ENCODE measurements around the gene DSCAML1. TPM values are rescaled to one million over a fixed set of nuclear protein-coding genes. Genes with fewer than 3 reads are reported as not detected.

The DSCAML1 gene
- total RNA-seq, 6 experiments from 2014 or later, result not detected

- Mint-ChIP-seq H3K4me3 (no peak overlapping the region), H3K4me1 (ENCODE audit: low read depth) (no peaks in the 10 kb centered on the region), H3K9me3 (no peaks in the 10 kb centered on the region), H3K36me3 (ENCODE audit: low read depth) (no peaks in the 10 kb centered on the region), H3K27ac (no peak overlapping the region), H3K27me3 (ENCODE audit: insufficient read depth) (peaks cover 40% of the 10 kb centered on the region)
- no peak for DNase-seq
- TF ChIP-seq, protein P1, sequence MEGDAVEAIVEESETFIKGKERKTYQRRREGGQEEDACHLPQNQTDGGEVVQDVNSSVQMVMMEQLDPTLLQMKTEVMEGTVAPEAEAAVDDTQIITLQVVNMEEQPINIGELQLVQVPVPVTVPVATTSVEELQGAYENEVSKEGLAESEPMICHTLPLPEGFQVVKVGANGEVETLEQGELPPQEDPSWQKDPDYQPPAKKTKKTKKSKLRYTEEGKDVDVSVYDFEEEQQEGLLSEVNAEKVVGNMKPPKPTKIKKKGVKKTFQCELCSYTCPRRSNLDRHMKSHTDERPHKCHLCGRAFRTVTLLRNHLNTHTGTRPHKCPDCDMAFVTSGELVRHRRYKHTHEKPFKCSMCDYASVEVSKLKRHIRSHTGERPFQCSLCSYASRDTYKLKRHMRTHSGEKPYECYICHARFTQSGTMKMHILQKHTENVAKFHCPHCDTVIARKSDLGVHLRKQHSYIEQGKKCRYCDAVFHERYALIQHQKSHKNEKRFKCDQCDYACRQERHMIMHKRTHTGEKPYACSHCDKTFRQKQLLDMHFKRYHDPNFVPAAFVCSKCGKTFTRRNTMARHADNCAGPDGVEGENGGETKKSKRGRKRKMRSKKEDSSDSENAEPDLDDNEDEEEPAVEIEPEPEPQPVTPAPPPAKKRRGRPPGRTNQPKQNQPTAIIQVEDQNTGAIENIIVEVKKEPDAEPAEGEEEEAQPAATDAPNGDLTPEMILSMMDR (IDR thresholded peaks at IDR 0.05), result no peak
Observed at GRCh38 chr11:117572671-117573070, 224.3 kb downstream of the DSCAML1 start.

GRCh38 chr11:117572129-117572528 is 224.9 kb downstream of the DSCAML1 start:
- H3K9me3 Mint-ChIP-seq, result no peaks in the 10 kb centered on the region
- no peak for DNase-seq
- H3K27ac Mint-ChIP-seq, result no peak overlapping the region
- H3K27me3 Mint-ChIP-seq (ENCODE audit: insufficient read depth), result peaks cover 44% of the 10 kb centered on the region
- no peaks in the 10 kb centered on the region for H3K4me1 Mint-ChIP-seq (ENCODE audit: low read depth)
- TF ChIP-seq, protein P1 (IDR thresholded peaks at IDR 0.05), result no peak
- H3K36me3 Mint-ChIP-seq (ENCODE audit: low read depth), result no peaks in the 10 kb centered on the region
- no peak overlapping the region for H3K4me3 Mint-ChIP-seq

DNA sequence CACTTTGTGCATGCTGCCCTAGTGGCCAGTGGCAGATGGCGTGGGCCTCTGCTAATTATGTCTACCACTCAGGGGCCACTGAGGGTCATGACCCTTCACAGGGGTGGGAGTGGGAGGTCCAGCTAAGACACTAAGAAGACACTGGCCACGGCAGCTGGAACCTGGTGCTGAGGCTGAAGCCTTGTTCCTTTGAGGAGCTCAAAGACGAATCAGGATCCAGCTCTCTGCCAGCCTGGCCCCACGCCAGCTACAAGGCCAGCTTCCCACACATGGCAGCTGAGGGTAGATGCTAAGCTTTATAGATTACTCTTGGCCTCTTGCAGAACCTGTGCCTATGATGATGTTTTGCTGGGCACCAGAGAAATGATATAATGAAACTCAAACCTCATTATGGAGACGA is 226.3 kb downstream of the DSCAML1 start:
- H3K27me3 Mint-ChIP-seq (ENCODE audit: insufficient read depth), result peaks cover 39% of the 10 kb centered on the region

DNA sequence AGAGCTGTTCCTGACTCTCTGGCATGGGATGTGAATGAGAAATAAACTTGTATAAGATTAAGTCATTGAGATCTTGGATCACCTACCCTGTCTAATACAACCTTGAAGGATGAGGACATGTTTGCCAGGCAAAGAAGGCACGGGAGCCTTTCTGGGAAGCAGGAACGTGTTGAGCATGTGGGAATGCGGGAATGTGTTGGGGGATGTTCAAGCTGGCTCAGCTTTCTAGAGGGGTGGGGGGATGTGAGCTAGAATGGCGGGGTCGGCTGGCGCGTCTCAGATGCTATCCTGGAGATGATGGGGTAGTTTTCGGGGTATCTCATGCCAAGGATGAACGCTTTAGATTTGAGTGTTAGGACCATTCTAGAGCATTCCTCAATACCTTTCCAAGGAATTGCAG is 227.1 kb downstream of the DSCAML1 start:
- Mint-ChIP-seq H3K27ac (no peak overlapping the region), H3K4me3 (no peak overlapping the region), H3K4me1 (ENCODE audit: low read depth) (no peaks in the 10 kb centered on the region)

More for the DNA sequence above, 226.3 kb downstream of the DSCAML1 start:
- no peaks in the 10 kb centered on the region for H3K9me3 Mint-ChIP-seq
- no peak for DNase-seq
- H3K36me3 Mint-ChIP-seq (ENCODE audit: low read depth), result no peaks in the 10 kb centered on the region
- H3K4me1 Mint-ChIP-seq (ENCODE audit: low read depth), result no peaks in the 10 kb centered on the region
- TF ChIP-seq, protein P1 (IDR thresholded peaks at IDR 0.05), result no peak
- no peak overlapping the region for H3K4me3 Mint-ChIP-seq
- H3K27ac Mint-ChIP-seq, result no peak overlapping the region

GRCh38 chr11:117565709-117566108 is 231.3 kb downstream of the DSCAML1 start:
- H3K9me3 Mint-ChIP-seq, result no peaks in the 10 kb centered on the region
- H3K4me1 Mint-ChIP-seq (ENCODE audit: low read depth), result no peaks in the 10 kb centered on the region
- no peak overlapping the region for H3K4me3 Mint-ChIP-seq
- H3K36me3 Mint-ChIP-seq (ENCODE audit: low read depth), result no peaks in the 10 kb centered on the region
- H3K27me3 Mint-ChIP-seq (ENCODE audit: insufficient read depth), result peaks cover 41% of the 10 kb centered on the region
- no peak overlapping the region for H3K27ac Mint-ChIP-seq
- no peak for DNase-seq
- TF ChIP-seq, protein P1 (IDR thresholded peaks at IDR 0.05), result no peak

More for the DNA sequence above, 227.1 kb downstream of the DSCAML1 start:
- no peak for DNase-seq
- H3K27me3 Mint-ChIP-seq (ENCODE audit: insufficient read depth), result peaks cover 45% of the 10 kb centered on the region
- H3K36me3 Mint-ChIP-seq (ENCODE audit: low read depth), result no peaks in the 10 kb centered on the region
- H3K9me3 Mint-ChIP-seq, result no peaks in the 10 kb centered on the region
- TF ChIP-seq, protein P1 (IDR thresholded peaks at IDR 0.05), result no peak

DNA sequence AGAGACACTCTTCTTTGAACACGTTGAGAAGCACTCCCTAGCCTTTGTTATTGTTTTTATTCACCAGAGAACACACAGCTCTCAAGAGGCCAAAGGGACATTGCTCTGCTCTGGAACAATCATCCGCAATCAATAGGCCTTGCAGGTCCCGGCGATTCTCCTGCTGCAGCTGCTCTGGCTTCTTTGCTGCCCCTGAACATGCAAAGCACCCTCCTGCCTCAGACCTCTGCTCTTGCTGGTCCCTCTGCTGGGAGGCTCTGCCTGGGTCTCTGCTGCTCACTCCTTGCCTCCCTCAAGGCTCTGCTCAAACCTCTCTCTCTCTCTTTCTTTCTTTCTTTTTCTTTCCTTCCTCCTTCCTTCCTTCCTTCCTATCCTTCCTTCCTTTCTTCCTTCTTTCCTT is 232.7 kb downstream of the DSCAML1 start:
- Mint-ChIP-seq H3K27me3 (ENCODE audit: insufficient read depth) (peaks cover 37% of the 10 kb centered on the region), H3K9me3 (no peaks in the 10 kb centered on the region), H3K4me1 (ENCODE audit: low read depth) (no peaks in the 10 kb centered on the region), H3K36me3 (ENCODE audit: low read depth) (no peaks in the 10 kb centered on the region), H3K4me3 (no peak overlapping the region), H3K27ac (no peak overlapping the region)
- TF ChIP-seq, protein P1 (IDR thresholded peaks at IDR 0.05), result no peak
- no peak for DNase-seq
